Measurements from ENCODE around the gene IGF2BP2. TPM values are rescaled to one million over a fixed set of nuclear protein-coding genes. Genes with fewer than 3 reads are reported as not detected.

Gene IGF2BP2
- total and polyA plus RNA-seq, 9 of the 15 experiments (the other 6 are each of a cell fraction or from before 2014, with no cell fraction given): 3.2 to 59.6 (median 30.5) TPM

GRCh38 chr3:185820973-185821758 is 3.7 kb downstream of the IGF2BP2 start (continued):
- TF ChIP-seq RBM14 (IDR thresholded peaks at IDR 0.05; ENCODE audit: borderline replicate concordance, insufficient read depth, low read depth, low read length): no peak
- TF ChIP-seq TEAD4 (IDR thresholded peaks at IDR 0.05; ENCODE audit: low read length): peak; percentile 43; the same call in 1 of the 2 replicates
- TF ChIP-seq TEAD4 (CRISPR knock-in tag; IDR thresholded peaks at IDR 0.05; ENCODE audit: borderline replicate concordance): no peak
- TF ChIP-seq BRD4 (IDR thresholded peaks at IDR 0.05): no peak
- TF ChIP-seq ZNF263 (CRISPR knock-in tag; IDR thresholded peaks at IDR 0.05; ENCODE audit: borderline replicate concordance): no peak
- TF ChIP-seq, protein P1, sequence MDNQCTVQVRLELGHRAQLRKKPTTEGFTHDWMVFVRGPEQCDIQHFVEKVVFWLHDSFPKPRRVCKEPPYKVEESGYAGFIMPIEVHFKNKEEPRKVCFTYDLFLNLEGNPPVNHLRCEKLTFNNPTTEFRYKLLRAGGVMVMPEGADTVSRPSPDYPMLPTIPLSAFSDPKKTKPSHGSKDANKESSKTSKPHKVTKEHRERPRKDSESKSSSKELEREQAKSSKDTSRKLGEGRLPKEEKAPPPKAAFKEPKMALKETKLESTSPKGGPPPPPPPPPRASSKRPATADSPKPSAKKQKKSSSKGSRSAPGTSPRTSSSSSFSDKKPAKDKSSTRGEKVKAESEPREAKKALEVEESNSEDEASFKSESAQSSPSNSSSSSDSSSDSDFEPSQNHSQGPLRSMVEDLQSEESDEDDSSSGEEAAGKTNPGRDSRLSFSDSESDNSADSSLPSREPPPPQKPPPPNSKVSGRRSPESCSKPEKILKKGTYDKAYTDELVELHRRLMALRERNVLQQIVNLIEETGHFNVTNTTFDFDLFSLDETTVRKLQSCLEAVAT (IDR thresholded peaks at IDR 0.05): peak in 1 of 2 experiments; percentile 22; a peak in 1 of 4 replicates
- TF ChIP-seq SMARCA4 (IDR thresholded peaks at IDR 0.05): 0 out of 2 replicates have a peak, but pooled peaks have one; percentile 38
- TF ChIP-seq CEBPG (CRISPR knock-in tag; IDR thresholded peaks at IDR 0.05): no peak
- peak; percentile 6 to 64; a peak in 2 of 4 replicates for TF ChIP-seq CEBPG (tag; conservative IDR thresholded peaks at IDR 0.05 in 1 of 2, IDR thresholded peaks at IDR 0.05 in 1 of 2)
- no peak for TF ChIP-seq FOXJ3 (CRISPR knock-in tag; IDR thresholded peaks at IDR 0.05)
- 0 out of 2 replicates have a peak, but pooled peaks have one; percentile 18 for TF ChIP-seq CEBPB (tag; IDR thresholded peaks at IDR 0.05)
- no peak for TF ChIP-seq ELF1 (tag; IDR thresholded peaks at IDR 0.05)
